Prostate gland (tissue), 2 donors: Measurements from ENCODE around the gene TMEM50B.

ENCODE experiments used
- POLR2A ChIP-seq: fragments of 450-650 bp; IDR thresholded peaks from one replicate; pipeline ENCODE4 v1.6.1; 2016; ENCODE audit warnings: antibody characterized with exemption, mild to moderate bottlenecking
- TF ChIP-seq, protein P1 (sequence below), 4 experiments: fragments of 200-600 bp in 2 of 4; fragments of 450-650 bp in 2 of 4; sonication (generic) in 2 of 4; IDR thresholded peaks; 1 replicate in 3 of 4; 2 replicates in 1 of 4; pipeline ENCODE4 v1.5.1; 2016 to 2019; ENCODE audit warnings: antibody characterized with exemption in 4 of 4, mild to moderate bottlenecking in 2 of 4, moderate library complexity in 2 of 4

DNA sequence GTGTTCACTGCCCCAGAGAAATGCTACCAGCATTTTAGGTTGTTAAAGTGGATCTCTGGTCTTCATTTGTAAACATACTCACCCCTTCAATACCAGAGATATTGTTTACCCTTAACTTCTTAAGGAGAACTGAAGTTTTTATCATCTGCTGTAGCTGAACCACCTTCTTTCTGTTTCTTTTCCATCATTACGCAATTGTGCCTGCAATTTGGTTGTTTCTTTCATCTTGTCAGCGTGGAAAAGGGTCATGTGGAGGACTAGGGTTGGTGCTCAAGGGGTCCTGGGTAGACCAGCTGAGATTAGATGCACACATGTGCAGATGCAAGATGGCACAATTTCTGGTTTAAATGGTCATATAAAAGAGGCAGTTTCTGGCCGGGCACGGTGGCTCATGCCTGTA lies 39.1 kb upstream of the TMEM50B start:
- TF ChIP-seq, protein P1, sequence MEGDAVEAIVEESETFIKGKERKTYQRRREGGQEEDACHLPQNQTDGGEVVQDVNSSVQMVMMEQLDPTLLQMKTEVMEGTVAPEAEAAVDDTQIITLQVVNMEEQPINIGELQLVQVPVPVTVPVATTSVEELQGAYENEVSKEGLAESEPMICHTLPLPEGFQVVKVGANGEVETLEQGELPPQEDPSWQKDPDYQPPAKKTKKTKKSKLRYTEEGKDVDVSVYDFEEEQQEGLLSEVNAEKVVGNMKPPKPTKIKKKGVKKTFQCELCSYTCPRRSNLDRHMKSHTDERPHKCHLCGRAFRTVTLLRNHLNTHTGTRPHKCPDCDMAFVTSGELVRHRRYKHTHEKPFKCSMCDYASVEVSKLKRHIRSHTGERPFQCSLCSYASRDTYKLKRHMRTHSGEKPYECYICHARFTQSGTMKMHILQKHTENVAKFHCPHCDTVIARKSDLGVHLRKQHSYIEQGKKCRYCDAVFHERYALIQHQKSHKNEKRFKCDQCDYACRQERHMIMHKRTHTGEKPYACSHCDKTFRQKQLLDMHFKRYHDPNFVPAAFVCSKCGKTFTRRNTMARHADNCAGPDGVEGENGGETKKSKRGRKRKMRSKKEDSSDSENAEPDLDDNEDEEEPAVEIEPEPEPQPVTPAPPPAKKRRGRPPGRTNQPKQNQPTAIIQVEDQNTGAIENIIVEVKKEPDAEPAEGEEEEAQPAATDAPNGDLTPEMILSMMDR (IDR thresholded peaks at IDR 0.05), result no peak
- no peak for TF ChIP-seq POLR2A
